SH-SY5Y (cell line): ENCODE data around the gene FLVCR2.

Experiments used
- GATA2 ChIP-seq: IDR thresholded peaks from 2 replicates; pipeline ENCODE4 v1.6.1; 2011; ENCODE audit warnings: mild to moderate bottlenecking, low read depth, low read length
- GATA3 ChIP-seq: IDR thresholded peaks from 2 replicates; pipeline ENCODE4 v1.6.1; 2011; ENCODE audit warnings: low read depth, mild to moderate bottlenecking, low read length, moderate library complexity

DNA sequence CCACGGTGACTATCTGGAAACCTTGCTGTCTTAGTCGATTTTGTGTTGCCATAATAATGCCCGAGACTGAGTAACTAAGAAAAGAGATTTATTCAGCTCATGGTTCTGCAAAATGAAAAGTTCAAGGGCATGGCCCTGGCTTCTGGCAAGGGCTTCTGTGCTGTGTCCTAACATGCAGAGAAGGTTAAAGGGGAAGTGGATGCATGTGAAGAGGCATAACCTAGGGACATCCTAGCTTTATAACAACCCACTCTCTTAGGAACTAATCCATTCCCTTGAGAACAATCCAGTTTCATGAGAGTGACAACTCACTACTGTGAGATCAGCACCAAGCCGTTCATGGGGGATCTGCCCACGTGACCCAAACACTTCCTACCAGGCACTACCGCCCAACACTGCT, 11.5 kb downstream of the FLVCR2 start:
- TF ChIP-seq GATA3 (no peak), GATA2 (no peak)
